DND-41 (cell line): ENCODE measurements around the gene ZDHHC7.

ENCODE experiments used
- ATAC-seq: fragments of 200-7000 bp; cut with Tn5 transposase; 3 replicates; pipeline ENCODE4 v1.9.1; 2021; ENCODE audit warnings: low read depth; ENCODE audit not compliant: insufficient read depth
- DNase-seq: peaks from one replicate; pipeline ENCODE4 v3.0.0-alpha.2; 2020
- H2AFZ ChIP-seq: 2 replicates; pipeline ENCODE4 v1.6.0; 2012; ENCODE audit warnings: low read depth, low read length
- H3K27ac ChIP-seq: 2 replicates; pipeline ENCODE4 v1.5.1; 2012; ENCODE audit warnings: low read length, inconsistent platforms
- H3K27me3 ChIP-seq: fragments of 200-600 bp; sonication (generic); 2 replicates; pipeline ENCODE4 v1.6.0; 2012; ENCODE audit warnings: low read length, mild to moderate bottlenecking, inconsistent platforms; ENCODE audit not compliant: insufficient read depth, poor library complexity
- H3K36me3 ChIP-seq: 2 replicates; pipeline ENCODE4 v1.5.1; 2012; ENCODE audit warnings: low read length, inconsistent platforms; ENCODE audit not compliant: insufficient read depth
- H3K4me1 ChIP-seq: 2 replicates; pipeline ENCODE4 v1.5.1; 2012; ENCODE audit warnings: mild to moderate bottlenecking, low read length; ENCODE audit not compliant: insufficient read depth
- H3K4me2 ChIP-seq: 2 replicates; pipeline ENCODE4 v1.6.0; 2012; ENCODE audit warnings: mild to moderate bottlenecking, moderate library complexity, low read length, inconsistent platforms; ENCODE audit not compliant: insufficient read depth
- H3K4me3 ChIP-seq, 2 experiments: fragments of 200-600 bp in 1 of 2; shearing (Covaris generic) in 1 of 2; 2 replicates each; pipeline ENCODE4 v1.5.1; 2012 to 2016; ENCODE audit warnings: inconsistent platforms in 2 of 2, low read length in 2 of 2, mild to moderate bottlenecking in 2 of 2, low read depth in 1 of 2, moderate library complexity in 1 of 2
- H3K79me2 ChIP-seq: 2 replicates; pipeline ENCODE4 v1.6.0; 2012; ENCODE audit warnings: low read length, inconsistent platforms; ENCODE audit not compliant: insufficient read depth
- H3K9ac ChIP-seq: 2 replicates; pipeline ENCODE4 v1.6.0; 2012; ENCODE audit warnings: low read depth, mild to moderate bottlenecking, inconsistent platforms, low read length, moderate library complexity
- H3K9me3 ChIP-seq: 2 replicates; pipeline ENCODE4 v1.5.1; 2012; ENCODE audit warnings: low read length, moderate library complexity, mild to moderate bottlenecking, inconsistent platforms; ENCODE audit not compliant: insufficient read depth, severe bottlenecking
- H4K20me1 ChIP-seq: 2 replicates; pipeline ENCODE4 v1.6.0; 2012; ENCODE audit warnings: low read length; ENCODE audit not compliant: insufficient read depth
- EZH2 ChIP-seq: IDR thresholded peaks from 3 replicates; pipeline ENCODE4 v1.6.1; 2012; ENCODE audit warnings: borderline replicate concordance, low read depth, mild to moderate bottlenecking, moderate library complexity, low read length, inconsistent platforms; ENCODE audit not compliant: severe bottlenecking
- TF ChIP-seq, protein P1 (sequence below): IDR thresholded peaks from 2 replicates; pipeline ENCODE4 v1.5.1; 2012; ENCODE audit warnings: borderline replicate concordance, low read length, moderate library complexity, mild to moderate bottlenecking; ENCODE audit not compliant: poor library complexity, severe bottlenecking; ENCODE audit errors: extremely low read depth

The ZDHHC7 gene

DNA sequence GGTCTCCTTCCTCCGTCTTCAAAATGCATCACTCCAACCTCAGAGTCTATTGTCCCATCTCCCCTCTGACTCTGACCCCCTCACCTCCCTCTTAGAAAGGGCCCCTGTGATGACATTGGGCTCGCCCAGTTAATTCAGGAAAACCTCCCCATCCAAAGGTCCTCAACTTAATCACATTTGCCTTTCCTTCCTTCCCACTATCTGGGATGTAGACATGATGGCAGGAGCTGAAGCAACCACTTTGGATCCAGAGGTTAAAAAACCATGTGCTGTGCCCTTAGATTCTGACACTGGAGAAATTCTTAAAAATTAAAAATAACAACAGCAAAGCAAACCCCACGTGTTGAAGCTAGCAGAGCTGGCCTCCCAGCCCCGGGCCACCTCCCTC, 80.2 kb downstream of the ZDHHC7 start:
- Histone ChIP-seq H3K79me2 (no peaks in the 10 kb centered on the region), H3K9ac (no peak overlapping the region), H3K27me3 (no peaks in the 10 kb centered on the region), H2AFZ (no peak overlapping the region), H3K4me3 (no peak overlapping the region), H3K9me3 (no peaks in the 10 kb centered on the region), H3K4me1 (no peaks in the 10 kb centered on the region), H3K36me3 (no peaks in the 10 kb centered on the region), H3K27ac (no peak overlapping the region), H4K20me1 (no peaks in the 10 kb centered on the region), H3K4me2 (no peak overlapping the region)
- ATAC-seq (no peak), DNase-seq (no peak)
- TF ChIP-seq, protein P1, sequence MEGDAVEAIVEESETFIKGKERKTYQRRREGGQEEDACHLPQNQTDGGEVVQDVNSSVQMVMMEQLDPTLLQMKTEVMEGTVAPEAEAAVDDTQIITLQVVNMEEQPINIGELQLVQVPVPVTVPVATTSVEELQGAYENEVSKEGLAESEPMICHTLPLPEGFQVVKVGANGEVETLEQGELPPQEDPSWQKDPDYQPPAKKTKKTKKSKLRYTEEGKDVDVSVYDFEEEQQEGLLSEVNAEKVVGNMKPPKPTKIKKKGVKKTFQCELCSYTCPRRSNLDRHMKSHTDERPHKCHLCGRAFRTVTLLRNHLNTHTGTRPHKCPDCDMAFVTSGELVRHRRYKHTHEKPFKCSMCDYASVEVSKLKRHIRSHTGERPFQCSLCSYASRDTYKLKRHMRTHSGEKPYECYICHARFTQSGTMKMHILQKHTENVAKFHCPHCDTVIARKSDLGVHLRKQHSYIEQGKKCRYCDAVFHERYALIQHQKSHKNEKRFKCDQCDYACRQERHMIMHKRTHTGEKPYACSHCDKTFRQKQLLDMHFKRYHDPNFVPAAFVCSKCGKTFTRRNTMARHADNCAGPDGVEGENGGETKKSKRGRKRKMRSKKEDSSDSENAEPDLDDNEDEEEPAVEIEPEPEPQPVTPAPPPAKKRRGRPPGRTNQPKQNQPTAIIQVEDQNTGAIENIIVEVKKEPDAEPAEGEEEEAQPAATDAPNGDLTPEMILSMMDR = no peak
- TF ChIP-seq EZH2 = no peak

DNA sequence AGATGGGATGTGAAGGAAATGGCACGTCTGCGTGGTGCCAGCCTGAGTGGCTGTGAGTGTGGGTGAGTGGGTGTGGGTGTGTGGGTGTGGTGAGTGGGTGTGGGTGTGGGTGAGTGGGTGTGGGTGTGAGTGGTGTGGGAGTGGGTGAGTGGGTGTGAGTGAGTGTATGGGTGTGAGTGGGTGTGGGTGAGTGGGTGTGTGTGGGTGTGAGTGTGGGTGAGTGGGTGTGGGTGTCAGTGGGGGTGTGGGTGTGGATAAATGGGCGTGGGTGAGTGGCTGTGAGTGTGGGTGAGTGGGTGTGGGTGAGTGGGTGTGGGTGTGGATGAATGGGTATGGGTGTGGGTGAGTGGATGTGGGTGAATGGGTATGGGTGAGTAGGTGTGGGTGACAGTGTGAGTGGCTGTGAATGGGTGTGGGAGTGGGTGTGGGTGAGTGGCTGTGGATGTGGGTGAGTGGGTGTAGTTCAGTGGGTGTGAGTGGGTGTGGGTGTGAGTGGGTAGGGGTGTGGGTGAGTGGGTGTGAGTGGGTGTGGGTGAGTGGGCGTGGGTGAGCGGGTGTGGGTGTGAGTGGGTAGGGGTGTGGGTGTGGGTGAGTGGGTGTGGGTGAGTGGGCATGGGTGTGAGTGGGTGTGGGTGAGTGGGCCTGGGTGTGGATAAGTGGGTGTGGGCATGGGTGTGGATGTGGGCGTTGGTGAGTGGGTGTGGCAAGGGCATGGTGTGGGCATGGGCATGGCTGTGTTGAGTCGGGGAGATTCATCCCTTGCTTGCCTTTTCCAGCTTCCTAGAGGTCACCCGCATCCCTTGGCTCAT, 80.8 kb downstream of the ZDHHC7 start:
- H3K79me2 ChIP-seq = no peaks in the 10 kb centered on the region
- no peak for TF ChIP-seq EZH2
- TF ChIP-seq, protein P1 = no peak
- H3K36me3 ChIP-seq = no peaks in the 10 kb centered on the region
- H3K27ac ChIP-seq = no peak overlapping the region
- H2AFZ ChIP-seq = no peak overlapping the region
- H3K4me1 ChIP-seq = no peaks in the 10 kb centered on the region
- ATAC-seq (no peak), DNase-seq (no peak)
- H3K4me3 ChIP-seq = no peak overlapping the region
- H3K4me2 ChIP-seq = no peak overlapping the region
- H3K27me3 ChIP-seq = no peaks in the 10 kb centered on the region
- no peaks in the 10 kb centered on the region for H3K9me3 ChIP-seq
- no peaks in the 10 kb centered on the region for H4K20me1 ChIP-seq
- no peak overlapping the region for H3K9ac ChIP-seq

DNA sequence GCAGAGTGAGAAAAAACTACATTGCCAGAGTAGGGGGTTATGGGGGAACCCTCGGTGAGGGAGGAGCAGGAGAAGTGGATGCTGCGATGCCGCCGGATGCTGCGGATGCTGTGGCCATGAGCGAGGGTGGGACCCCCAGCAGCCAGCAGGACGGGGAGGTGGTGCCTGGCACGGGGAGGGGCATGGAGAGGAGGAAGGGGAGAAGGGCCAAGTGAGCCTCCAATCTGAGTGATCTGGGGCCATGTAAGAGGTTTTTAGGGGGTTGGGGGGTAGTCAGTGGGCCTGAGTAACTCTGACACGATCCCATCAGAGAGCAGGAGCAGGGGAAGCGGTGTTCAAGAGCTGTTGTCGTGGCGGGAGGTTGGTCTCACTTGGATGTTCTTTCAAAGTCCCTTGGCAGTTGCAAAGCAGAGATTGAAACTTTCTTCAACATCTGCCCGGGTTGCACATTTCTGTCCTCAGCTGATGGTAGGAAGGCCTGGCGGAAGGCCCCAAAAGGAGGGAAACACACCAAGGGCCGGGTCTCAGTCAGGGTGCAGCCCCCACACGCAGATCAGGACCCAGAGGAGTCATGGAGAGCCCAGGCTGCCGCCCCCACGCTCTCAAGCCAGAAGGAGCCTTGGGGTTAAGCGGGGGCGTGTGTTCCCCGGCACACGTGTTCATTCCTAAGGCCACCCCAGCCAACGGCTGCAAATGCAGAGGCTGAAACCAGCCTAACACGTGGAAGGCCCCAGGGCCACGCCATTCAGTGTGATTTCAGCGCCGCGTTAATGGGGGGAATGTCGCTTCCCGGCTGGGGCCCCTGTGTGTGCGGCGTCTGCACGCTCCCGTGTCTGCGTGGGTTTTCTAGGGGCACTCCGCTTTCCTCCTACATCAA, 81.7 kb downstream of the ZDHHC7 start:
- Histone ChIP-seq H3K9me3 (no peaks in the 10 kb centered on the region), H3K4me3 (no peak overlapping the region), H3K4me2 (no peak overlapping the region), H3K9ac (no peak overlapping the region), H3K27me3 (no peaks in the 10 kb centered on the region), H3K4me1 (no peaks in the 10 kb centered on the region), H3K79me2 (no peaks in the 10 kb centered on the region), H3K27ac (no peak overlapping the region), H2AFZ (no peak overlapping the region), H4K20me1 (peaks cover under 1% of the 10 kb centered on the region; the same call in 1 of the 2 replicates), H3K36me3 (no peaks in the 10 kb centered on the region)
- no peak for TF ChIP-seq EZH2
- TF ChIP-seq, protein P1 = no peak
- no peak for ATAC-seq
- no peak for DNase-seq
